Liver (tissue), 3 donors: Measurements from ENCODE around the gene KANSL1.

ENCODE experiments used
- ATF3 ChIP-seq: IDR thresholded peaks from 2 replicates; pipeline ENCODE4 v1.6.1; 2016; ENCODE audit warnings: antibody characterized with exemption
- EGR1 ChIP-seq, 2 donors: IDR thresholded peaks; 2 replicates each; pipeline ENCODE4 v1.6.1; 2016 to 2018; ENCODE audit warnings: antibody characterized with exemption in 2 of 2, low read depth in 2 of 2
- HNF4G ChIP-seq: IDR thresholded peaks from 2 replicates; pipeline ENCODE4 v1.6.1; 2016; ENCODE audit warnings: antibody characterized with exemption
- MAX ChIP-seq: IDR thresholded peaks from 2 replicates; pipeline ENCODE4 v1.6.1; 2016; ENCODE audit warnings: antibody characterized with exemption
- SP1 ChIP-seq: IDR thresholded peaks from 2 replicates; pipeline ENCODE4 v1.6.1; 2018; ENCODE audit warnings: antibody characterized with exemption, mild to moderate bottlenecking
- TAF1 ChIP-seq: conservative IDR thresholded peaks from 2 replicates; pipeline ENCODE4 v1.6.1; 2016; ENCODE audit warnings: antibody characterized with exemption, mild to moderate bottlenecking
- TF ChIP-seq, protein P1 (sequence below): fragments of 150-350 bp; IDR thresholded peaks from 2 replicates; pipeline ENCODE4 v1.5.1; 2017; ENCODE audit warnings: improper control_type of control experiment, low read depth, low read length; ENCODE audit not compliant: missing input control
- TF ChIP-seq, protein P2 (sequence below): IDR thresholded peaks from 2 replicates; pipeline ENCODE4 v1.6.1; 2016; ENCODE audit warnings: antibody characterized with exemption, mild to moderate bottlenecking
- donor health status: healthy.
- donor health status: healthy.

DNA sequence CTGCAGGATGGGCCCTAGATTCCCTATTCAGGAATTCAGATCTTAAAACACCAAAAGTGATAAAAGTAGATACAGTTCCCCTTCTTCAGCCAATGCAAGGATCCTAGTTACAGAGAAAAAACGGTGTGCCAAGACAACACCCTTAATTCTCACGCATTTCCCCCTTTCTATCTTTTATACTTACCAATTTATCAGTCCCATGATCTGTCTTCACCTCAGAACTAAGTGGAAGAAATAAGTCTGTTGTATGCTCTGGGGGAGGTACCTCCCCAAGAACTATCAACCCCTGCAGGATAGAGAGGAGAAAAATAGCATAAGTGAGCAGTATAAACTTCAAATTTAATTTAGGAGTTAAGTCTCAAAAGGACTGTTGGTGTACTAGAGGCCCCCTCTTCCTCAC is 111.0 kb downstream of the KANSL1 start:
- TF ChIP-seq SP1, result no peak
- TF ChIP-seq, protein P1, sequence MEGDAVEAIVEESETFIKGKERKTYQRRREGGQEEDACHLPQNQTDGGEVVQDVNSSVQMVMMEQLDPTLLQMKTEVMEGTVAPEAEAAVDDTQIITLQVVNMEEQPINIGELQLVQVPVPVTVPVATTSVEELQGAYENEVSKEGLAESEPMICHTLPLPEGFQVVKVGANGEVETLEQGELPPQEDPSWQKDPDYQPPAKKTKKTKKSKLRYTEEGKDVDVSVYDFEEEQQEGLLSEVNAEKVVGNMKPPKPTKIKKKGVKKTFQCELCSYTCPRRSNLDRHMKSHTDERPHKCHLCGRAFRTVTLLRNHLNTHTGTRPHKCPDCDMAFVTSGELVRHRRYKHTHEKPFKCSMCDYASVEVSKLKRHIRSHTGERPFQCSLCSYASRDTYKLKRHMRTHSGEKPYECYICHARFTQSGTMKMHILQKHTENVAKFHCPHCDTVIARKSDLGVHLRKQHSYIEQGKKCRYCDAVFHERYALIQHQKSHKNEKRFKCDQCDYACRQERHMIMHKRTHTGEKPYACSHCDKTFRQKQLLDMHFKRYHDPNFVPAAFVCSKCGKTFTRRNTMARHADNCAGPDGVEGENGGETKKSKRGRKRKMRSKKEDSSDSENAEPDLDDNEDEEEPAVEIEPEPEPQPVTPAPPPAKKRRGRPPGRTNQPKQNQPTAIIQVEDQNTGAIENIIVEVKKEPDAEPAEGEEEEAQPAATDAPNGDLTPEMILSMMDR, result no peak
- TF ChIP-seq, protein P2, sequence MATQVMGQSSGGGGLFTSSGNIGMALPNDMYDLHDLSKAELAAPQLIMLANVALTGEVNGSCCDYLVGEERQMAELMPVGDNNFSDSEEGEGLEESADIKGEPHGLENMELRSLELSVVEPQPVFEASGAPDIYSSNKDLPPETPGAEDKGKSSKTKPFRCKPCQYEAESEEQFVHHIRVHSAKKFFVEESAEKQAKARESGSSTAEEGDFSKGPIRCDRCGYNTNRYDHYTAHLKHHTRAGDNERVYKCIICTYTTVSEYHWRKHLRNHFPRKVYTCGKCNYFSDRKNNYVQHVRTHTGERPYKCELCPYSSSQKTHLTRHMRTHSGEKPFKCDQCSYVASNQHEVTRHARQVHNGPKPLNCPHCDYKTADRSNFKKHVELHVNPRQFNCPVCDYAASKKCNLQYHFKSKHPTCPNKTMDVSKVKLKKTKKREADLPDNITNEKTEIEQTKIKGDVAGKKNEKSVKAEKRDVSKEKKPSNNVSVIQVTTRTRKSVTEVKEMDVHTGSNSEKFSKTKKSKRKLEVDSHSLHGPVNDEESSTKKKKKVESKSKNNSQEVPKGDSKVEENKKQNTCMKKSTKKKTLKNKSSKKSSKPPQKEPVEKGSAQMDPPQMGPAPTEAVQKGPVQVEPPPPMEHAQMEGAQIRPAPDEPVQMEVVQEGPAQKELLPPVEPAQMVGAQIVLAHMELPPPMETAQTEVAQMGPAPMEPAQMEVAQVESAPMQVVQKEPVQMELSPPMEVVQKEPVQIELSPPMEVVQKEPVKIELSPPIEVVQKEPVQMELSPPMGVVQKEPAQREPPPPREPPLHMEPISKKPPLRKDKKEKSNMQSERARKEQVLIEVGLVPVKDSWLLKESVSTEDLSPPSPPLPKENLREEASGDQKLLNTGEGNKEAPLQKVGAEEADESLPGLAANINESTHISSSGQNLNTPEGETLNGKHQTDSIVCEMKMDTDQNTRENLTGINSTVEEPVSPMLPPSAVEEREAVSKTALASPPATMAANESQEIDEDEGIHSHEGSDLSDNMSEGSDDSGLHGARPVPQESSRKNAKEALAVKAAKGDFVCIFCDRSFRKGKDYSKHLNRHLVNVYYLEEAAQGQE, result no peak
- no peak for TF ChIP-seq TAF1
- TF ChIP-seq EGR1 (IDR thresholded peaks at IDR 0.05; ENCODE audit: low read depth in 2 of 2), result no peak
- TF ChIP-seq MAX, result no peak
- TF ChIP-seq ATF3, result no peak
- TF ChIP-seq HNF4G, result no peak
